SK-N-SH (cell line): Measurements from ENCODE around the gene FDPS.

Experiments used
- RAD21 ChIP-seq: IDR thresholded peaks from 2 replicates; pipeline ENCODE4 v1.6.1; 2012; ENCODE audit warnings: mild to moderate bottlenecking, low read length
- TF ChIP-seq, protein P1 (sequence below): IDR thresholded peaks from 2 replicates; pipeline ENCODE4 v1.4.0; 2012; ENCODE audit warnings: low read depth
- TF ChIP-seq, protein P2 (sequence below): fragments of 200-600 bp; sonication (generic); IDR thresholded peaks from 2 replicates; pipeline ENCODE4 v1.6.1; 2017; ENCODE audit warnings: antibody characterized with exemption, mild to moderate bottlenecking, moderate library complexity

DNA sequence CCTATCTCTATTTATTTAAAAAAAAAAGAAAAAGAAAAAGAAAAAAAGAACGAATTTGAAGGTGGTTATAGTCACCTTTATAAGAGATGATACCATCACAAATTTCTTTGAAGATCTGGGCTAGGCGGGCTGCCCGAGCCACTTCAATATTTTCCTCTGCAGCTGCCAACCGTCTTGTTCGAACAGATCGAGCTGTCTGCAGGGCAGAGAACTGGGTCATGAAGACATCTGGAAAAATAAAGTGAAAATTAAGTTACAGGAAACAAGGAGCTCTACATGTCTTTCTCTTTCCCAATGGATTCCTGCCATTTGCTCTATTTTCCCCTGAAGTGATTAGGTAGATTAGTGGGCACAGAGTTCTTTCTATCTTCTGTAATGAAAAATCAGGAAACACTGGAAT is 44.0 kb downstream of the FDPS start:
- TF ChIP-seq, protein P1, sequence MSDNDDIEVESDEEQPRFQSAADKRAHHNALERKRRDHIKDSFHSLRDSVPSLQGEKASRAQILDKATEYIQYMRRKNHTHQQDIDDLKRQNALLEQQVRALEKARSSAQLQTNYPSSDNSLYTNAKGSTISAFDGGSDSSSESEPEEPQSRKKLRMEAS = no peak
- TF ChIP-seq, protein P2, sequence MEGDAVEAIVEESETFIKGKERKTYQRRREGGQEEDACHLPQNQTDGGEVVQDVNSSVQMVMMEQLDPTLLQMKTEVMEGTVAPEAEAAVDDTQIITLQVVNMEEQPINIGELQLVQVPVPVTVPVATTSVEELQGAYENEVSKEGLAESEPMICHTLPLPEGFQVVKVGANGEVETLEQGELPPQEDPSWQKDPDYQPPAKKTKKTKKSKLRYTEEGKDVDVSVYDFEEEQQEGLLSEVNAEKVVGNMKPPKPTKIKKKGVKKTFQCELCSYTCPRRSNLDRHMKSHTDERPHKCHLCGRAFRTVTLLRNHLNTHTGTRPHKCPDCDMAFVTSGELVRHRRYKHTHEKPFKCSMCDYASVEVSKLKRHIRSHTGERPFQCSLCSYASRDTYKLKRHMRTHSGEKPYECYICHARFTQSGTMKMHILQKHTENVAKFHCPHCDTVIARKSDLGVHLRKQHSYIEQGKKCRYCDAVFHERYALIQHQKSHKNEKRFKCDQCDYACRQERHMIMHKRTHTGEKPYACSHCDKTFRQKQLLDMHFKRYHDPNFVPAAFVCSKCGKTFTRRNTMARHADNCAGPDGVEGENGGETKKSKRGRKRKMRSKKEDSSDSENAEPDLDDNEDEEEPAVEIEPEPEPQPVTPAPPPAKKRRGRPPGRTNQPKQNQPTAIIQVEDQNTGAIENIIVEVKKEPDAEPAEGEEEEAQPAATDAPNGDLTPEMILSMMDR = no peak
- TF ChIP-seq RAD21 = no peak
